GM19239 (cell line): ENCODE measurements around the gene DCAF17.
A peak's percentile ranks its signal among the peaks of the same experiment; 100 is the strongest.
"Not testable (repeated sequence)": the region's sequence is repeated elsewhere in the genome, so short reads cannot be mapped to it uniquely, and the experiment has no call there.

ENCODE experiments used
- DNase-seq: peaks from one replicate; pipeline ENCODE4 v3.0.0; 2011; ENCODE audit warnings: low spot score; ENCODE audit not compliant: insufficient read length
- FAIRE-seq: peaks from 2 replicates; lab custom pipeline; 2011; peaks lifted over from hg19 to GRCh38; lab: Jason Lieb, UNC

The DCAF17 gene

DNA sequence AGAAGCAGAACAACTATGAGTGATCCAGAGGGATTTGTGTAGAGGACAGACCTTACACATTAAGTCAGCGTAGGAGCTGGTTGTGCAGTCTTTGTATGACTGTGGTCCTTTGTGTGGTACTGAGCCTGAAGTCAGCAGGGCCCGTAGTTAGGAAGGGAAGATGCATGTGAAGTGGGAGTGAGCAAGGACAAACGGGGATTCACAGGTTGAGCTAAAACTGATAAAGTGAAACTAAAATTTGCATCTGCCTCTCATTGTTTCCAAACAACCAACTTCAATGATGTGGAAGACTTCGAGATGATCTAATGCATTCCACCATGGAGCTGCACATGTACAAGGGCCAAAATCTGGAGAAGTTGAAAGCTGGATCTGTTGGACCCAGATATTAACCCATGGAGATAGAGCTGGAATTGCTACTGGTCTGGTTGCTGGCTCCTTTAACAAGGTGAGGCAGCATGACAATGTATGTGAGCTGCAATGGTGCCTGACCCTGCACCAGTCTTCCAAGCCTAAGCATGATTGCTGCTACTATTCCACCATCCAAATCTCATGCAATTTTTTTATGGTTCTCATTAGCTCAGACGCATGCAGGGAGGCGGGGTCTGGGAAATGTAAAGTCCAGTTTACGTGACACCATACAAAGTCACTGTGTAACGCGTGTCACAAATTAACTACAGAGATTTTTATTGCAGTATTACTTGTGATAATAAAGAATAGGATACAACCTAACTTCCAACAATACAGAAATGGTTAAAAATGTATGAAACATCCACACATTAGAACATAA is 76.1 kb downstream of the DCAF17 start:
- DNase-seq (peak; percentile 14), FAIRE-seq (peak; percentile 92)

DNA sequence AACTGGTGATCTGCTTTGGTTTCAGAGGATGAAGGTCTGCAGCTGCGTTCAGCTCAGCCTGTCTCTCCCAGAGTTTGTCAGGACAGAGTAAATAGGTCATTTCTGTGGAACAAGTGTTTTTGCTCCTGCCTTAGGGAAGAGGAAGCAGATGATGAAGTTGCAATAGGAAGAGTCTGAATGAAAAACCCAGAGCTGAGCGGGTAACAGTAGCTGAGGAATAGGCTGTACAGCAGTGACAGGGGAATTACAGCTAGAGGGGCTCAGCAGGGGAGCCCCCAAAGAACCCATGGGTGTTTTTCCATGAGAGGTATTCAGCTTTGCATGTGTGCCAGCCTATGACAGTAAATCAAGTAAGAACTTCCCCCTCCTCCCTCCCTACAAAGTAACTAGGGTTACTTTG is 78.0 kb downstream of the DCAF17 start:
- no peak for FAIRE-seq
- DNase-seq: no peak

DNA sequence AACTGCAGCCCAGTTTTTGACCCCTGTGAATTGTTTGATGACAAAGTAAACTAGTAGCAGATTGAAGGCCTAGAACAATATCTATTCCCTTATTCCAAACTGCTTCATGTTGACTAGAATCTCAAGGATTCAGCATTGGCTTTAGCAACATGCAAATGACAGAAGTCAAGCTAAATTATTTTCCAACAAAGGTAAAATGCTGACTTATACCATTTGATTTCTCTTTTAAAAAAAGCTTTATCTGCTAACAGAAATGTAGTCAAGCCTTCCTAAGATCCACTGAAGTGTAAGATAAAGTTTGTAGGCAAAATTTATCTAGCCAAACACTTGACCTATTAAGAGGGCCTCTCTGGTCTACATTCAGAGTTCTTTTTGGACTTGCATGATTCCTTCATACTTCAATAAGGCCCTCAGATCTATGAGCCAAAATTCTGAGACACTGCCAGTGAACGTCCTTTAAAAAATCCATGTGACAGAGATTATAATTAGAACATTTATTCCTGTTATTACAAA is 78.7 kb downstream of the DCAF17 start:
- FAIRE-seq: no peak
- DNase-seq: no peak

DNA sequence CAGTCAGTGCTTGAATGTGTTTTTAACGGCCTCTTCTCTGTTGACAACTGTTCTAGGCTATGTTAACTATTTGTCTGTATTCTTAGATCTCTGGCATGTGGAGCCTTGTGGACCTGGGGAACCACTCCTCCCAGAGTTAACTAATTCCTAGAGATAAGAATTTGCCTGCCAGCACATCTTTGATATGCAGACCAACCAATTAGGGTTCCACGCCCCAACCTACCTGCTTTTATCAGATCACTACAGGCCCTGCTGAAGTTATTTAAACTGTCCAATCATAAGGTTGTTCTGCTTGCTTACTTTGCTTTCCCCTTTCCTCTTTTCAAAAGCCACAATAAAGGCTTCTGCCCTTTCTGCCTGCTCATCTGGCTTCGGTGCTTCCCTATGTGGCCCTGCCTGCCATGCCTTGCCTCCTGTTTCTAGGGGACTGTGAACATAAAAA is 79.7 kb downstream of the DCAF17 start:
- DNase-seq: no peak

DNA sequence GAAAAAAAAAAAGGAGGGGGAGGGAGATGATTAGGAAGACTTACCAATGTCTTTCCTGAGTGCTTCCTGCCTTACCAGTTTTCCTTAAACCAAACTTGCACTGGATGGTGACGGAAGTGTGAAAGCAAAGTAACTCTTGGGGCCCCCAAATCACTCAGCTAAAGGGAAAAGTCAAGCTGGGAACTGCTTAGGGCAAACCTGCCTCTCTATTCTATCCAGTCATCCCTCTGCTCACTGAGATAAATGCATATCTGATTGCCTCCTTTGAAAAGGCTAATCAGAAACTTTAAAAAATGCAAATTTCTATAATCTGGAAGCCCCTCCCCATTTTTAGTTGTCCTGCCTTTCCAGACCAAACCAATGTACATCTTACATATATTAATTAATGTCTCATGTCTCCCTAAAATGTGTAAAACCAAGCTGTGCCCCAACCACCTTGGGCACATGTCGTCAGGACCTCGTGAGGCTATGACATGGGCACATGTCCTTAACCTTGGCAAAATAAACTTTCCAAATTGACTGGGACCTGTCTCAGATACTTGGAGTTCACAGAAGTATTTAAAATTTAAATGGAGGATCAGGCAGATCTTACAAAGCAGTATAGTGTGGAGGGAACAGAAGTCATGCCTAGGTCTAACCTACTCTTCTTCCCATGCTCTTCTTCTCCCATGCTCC is 81.0 kb downstream of the DCAF17 start:
- no peak for DNase-seq
- FAIRE-seq: no peak

More for the DNA sequence above, 79.7 kb downstream of the DCAF17 start:
- FAIRE-seq: no peak

DNA sequence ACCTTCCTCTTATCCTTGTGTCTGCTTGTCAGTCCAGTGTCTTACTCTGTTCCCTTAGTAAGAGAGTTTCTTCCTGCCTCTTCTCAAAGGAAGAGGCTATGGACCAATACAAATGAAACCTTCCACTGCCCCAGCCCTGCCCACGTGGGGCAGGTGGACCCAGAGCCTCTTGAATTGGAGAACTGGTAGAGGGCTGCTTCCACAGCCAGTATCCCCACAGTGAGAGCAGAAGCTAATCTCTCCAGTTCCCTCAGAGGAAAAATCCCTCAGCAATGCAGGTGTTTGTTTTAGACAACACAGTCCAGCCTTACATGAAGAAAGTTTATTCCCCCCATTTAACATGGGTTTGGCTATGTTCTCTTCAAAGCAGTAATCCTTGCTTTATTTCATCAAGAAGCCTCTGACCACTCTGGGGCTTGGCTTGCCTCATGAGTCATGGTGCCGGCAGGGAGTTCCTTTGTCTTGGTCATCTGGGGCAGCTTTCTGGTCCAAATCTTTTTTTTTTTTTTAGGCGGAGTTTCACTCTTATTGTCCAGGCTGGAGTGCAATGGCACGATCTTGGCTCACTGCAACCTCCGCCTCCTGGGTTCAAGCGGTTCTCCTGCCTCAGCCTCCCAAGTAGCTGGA is 81.8 kb downstream of the DCAF17 start:
- DNase-seq (no peak), FAIRE-seq (no peak)

DNA sequence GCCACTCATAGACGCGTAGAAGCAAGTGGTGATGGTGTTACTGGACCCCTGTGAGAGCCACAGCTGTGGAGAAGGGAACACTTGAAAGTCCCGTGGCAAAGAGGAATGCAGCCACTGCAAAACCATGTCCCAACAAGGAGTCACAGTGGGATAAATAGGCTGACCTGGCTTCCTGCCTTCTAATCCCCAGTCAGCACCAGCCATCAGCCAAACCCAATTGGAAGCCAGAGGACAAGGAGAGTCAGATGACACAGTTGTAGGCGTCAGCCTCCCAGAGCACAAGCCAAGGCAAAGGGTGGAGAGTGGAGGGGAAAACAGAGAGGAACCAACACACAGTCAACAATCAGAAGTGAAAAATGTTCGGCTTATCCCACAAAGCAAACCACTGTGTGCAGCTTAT is 82.8 kb downstream of the DCAF17 start:
- no peak for DNase-seq
- FAIRE-seq: no peak

DNA sequence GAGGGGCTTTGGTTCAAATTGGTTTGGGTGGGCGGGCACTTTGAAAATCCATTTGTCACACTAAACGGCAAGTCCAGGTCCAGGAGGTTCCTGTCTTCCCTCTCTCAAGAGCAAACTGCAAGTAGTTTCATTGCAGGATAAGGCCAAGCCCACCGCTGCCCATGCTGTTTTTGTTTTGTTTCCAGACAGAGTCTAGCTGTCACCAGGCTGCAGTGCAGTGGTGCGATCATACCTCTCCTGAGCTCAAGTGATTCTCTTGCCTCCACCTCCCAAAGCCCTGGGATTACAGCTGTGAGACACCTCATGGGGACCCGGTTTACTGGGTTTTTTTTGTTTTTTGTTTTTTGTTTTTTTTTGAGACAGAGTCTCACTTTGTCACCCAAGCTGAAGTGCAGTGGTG is 86.4 kb downstream of the DCAF17 start:
- DNase-seq: no peak
- FAIRE-seq: no peak

DNA sequence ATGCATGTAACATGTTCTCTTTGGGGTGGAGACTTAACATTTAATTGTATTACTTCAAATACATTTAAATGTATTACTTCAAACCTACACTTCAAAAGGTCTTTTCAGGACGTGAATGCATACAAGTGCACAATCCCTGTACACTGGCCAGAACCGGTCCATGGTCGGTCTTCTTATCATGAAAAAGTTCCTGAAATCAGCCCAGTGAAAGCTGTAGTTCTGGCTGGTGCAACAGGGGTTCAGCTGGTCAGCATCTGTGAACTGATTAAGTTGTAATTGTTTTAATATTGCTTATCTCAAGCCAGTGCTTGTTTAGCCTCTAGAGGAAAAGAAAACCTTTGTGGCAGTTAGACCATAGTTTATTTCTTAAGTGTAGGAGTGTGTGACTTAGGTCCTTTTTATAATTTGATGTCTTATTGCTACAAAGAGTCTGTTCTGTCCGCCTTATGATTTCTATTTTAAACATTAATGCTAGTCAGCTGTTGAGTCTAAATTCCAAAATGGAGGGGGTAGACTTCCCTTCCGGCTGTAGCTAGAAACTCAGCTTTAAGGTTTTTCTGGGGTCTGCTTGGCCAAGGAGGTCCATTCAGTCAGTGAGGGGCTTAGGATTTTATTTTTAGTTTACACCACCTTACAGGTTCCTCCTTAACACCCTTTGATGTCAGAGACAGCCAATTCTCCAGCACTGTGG is 87.5 kb downstream of the DCAF17 start:
- DNase-seq (peak; percentile 20), FAIRE-seq (peak; percentile 49)

DNA sequence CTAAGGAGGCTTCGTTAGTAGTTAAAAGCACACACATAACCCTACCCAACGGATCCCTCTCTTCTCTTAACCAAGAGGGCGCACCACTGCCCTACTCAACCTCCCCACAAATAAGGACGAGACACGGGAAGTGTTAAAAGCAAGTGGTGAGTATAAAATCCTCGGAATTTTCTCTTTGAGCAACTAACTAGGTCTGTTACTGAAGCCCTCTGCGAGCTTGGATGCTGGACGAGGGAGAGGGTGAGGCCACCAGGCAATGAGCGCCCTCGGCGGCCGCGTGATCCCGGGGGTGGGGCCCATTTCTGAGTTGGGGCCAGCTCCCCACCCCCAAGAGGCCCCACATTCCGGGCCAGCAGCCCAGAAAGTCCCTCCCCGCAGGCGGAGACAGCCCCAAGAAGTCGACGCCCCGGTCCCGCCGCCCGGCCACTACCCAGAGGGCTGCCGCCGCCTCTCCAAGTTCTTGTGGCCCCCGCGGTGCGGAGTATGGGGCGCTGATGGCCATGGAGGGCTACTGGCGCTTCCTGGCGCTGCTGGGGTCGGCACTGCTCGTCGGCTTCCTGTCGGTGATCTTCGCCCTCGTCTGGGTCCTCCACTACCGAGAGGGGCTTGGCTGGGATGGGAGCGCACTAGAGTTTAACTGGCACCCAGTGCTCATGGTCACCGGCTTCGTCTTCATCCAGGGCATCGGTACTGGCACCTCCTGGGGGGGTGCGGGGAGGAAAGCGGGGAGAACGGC is 88.2 kb downstream of the DCAF17 start, which contains the start of gene CYBRD1:
TSS of gene CYBRD1 (plus strand) at position 423 of the 736 bp plus-strand sequence. CDS start at position 495, 72 bp downstream.
- FAIRE-seq (peak; percentile 54), DNase-seq (peak; percentile 29)

DNA sequence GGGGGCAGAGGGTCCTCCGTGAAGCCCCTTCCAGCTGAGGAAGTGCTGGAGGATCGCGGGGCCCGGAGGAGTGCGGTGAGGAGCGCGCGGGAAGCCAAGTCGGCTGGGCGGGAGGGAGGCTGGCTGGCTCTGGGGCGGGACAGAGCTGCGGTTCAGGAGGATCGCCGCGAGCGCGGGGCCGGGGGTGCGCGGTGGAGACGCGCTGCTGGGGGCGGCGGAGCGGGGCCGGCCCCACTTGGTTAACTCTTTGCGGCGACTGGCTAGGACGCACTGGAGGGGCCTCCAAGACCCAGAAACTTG is 88.7 kb downstream of the DCAF17 start:
- peak; percentile 18 for FAIRE-seq
- DNase-seq: no peak

DNA sequence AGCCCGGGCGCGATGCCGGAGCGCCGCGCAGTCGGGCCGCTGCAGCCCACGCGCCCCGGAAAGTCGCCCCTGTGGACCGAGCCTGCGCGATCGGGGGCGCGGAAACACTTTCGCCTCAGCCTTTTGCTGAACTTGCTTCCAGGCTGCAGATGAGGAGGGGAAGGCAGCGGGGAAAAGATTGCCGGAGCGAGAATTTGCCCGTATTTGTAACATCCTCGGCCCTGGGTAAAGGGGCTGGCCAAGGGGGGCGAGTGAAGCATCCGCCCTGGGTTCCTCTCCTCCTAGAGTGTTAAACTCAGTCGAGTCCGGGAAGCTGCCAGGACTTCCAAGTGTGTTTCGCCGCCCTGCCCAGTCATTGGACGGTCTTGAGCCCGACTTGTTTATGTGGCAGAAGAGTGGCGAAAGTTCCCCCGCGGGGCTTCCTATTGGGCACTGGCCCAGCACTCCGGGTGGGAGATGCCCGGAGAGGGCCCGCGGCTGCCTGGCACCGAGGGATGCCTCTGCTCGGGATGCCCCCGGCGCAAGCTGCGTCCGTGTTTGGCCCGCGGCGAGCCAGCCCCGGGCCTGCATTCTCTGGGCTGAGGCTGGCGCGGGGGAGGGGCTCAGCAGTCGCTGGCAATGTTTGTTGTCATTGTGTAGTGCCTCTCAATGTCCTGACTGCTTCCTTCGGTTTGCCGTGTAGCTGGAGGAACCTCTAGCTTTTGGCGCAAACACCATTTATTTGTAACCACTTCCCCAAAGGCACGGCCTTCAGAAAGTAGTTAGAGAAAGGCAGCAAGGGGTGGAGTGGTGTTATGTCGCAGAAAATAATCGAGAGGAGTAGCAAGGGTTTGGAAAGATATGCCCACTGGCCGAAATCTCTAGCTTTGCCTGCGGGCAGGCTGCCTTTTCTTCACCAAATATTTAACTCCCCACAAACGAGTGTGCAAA is 89.3 kb downstream of the DCAF17 start:
- DNase-seq (peak; percentile 24), FAIRE-seq (peak; percentile 77)

DNA sequence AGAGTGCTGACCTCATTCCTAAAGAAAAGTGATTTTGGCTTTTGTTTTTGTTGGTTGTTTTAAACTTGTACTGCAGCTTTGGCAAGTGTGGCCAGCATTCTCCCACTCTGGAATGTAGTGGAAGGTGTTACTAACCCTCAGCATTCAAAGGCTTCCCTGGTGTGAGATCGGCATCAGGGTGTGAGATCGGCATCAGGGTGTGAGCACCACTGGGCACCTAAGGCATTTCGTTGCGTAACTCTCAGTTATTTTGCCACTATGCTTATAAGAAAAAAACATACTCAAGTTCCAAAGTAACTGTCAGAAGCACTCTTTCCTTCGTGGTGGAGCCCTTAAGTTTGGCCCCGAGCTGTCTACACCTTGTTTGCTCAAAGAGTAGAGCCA is 90.0 kb downstream of the DCAF17 start:
- DNase-seq: no peak
- FAIRE-seq: no peak

DNA sequence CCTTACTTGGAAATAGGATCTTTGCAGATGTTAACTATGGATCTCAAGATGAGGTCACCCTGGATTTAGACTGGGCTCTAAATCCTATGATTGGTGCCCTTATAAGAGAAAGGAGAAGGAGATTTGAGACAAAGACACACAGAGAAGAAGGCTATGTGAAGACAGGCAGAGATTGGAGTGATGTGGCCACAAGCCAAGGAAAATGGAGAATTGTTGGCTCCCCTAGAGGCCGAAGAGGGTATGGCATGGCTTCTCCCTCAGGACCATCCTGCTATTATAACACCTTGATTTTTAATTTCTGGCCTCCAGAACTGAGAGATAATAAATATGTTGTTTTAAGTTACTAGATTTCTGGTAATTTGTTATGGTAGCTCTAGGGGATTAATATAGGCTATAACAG is 95.9 kb downstream of the DCAF17 start:
- FAIRE-seq (peak; percentile 49), DNase-seq (no peak)

DNA sequence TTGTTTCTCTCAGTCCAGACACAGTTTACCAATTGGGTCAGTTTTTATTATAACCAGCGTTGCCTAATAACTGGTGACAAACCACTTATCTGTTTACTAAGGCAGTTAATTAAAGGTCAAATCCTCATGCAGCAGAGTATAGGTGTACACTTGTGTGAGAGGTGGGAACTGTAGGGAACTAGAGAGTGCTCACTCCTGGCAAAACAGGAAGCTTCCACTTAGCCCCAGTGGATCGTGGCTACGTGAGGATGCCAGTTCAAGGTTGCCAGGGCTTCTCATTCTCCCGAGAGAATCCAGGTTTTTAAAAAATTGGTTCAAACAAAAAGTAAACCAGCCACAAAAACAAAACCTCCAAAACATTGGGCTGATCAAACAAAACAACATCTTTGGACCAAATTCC is 96.4 kb downstream of the DCAF17 start:
- DNase-seq (no peak), FAIRE-seq (no peak)

DNA sequence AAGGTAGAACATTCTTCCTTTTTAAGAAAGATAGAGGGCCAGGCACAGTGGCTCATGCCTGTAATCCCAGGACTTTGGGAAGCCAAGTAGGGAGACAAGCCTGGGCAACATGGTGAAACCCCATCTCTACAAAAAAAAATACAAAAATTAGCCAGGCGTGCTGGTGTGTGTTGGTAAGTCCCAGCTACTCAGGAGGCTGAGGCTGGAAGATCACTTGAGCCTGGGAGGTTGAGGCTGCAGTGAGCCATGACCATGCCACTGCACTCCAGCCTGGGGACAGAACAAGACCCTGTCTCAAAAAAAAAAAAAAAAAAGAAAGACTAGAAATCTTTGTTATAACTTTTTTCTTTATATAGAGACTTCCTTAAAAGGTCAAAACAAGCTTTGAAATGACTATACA is 96.8 kb downstream of the DCAF17 start:
- FAIRE-seq, DNase-seq: not testable (repeated sequence)

DNA sequence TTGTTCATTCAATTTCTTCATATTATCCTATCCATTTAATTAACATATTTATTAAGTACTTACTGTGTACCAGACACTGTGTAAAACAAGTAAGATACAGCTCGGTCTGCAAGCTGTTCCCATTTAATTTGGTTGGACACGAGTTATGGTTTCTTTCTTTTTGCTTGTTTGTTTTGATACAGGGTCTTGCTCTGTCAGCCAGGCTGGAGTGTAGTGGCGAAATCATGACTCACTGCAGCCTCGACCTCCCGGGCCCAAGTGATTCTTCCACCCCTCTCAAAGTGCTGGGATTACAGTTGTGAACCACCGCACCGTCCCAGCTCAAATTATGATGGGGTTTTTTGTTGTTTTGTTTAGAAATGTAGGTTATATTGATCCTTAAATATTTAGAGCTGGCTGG is 97.3 kb downstream of the DCAF17 start:
- DNase-seq (no peak), FAIRE-seq (no peak)

DNA sequence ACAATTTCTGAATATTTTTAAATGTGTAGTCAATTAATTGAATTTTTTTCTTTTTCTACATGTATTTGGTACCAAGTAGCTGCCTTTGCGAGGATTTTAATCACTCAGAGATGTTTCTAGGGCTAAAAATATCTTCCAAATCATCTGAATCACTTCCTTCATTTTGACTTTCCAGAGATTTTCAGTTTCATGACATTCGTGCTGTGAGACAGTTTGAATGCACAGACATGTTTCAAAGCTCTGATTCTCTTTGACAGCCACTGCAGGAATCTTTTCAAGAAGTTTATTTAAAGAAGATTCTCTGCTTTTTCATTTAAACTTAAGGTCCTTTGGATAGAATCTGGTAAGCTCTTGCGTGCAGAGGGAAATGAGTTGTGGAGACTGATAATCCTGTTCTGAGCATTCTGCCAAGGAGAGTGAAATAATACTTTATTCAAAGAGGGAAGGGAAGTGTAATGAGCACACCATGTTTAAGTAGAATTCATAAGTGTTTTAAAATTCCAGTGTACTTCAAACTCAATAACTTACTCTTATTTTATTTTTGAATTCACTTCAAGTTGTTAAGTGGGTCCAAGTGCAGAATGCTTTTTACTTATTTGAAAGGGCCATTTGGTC is 97.9 kb downstream of the DCAF17 start:
- DNase-seq (no peak), FAIRE-seq (peak; percentile 8)
